HepG2 (cell line): ENCODE measurements around the gene OPA3. TPM values are rescaled to one million over a fixed set of nuclear protein-coding genes. Genes with fewer than 3 reads are reported as not detected.

ENCODE experiments used
- ADNP ChIP-seq: sonication (generic); formaldehyde crosslinking; IDR thresholded peaks from 2 replicates; pipeline ENCODE4 v1.4.0; 2020; ENCODE audit warnings: missing genetic modification reagents
- ARID5B ChIP-seq: IDR thresholded peaks from 2 replicates; pipeline ENCODE4 v1.4.0; 2020; ENCODE audit warnings: mild to moderate bottlenecking, missing genetic modification reagents
- ARNTL ChIP-seq: sonication (generic); formaldehyde crosslinking; IDR thresholded peaks from 2 replicates; pipeline ENCODE4 v1.4.0; 2020; ENCODE audit warnings: mild to moderate bottlenecking, missing genetic modification reagents
- GZF1 ChIP-seq: sonication (generic); formaldehyde crosslinking; IDR thresholded peaks from 2 replicates; pipeline ENCODE4 v1.5.1; 2020; ENCODE audit warnings: mild to moderate bottlenecking, missing genetic modification reagents
- HINFP ChIP-seq: sonication (generic); formaldehyde crosslinking; IDR thresholded peaks from 2 replicates; pipeline ENCODE4 v1.4.0; 2020; ENCODE audit warnings: low read depth, mild to moderate bottlenecking, missing genetic modification reagents
- HMGXB4 ChIP-seq, 2 experiments: sonication (generic) in 1 of 2; formaldehyde crosslinking in 1 of 2; IDR thresholded peaks; 2 replicates each; pipeline versions ENCODE4 v1.4.0 to v1.6.1; 2018 to 2020; ENCODE audit warnings: missing genetic modification reagents in 2 of 2, borderline replicate concordance in 1 of 2, low read depth in 1 of 2, mild to moderate bottlenecking in 1 of 2, missing biosample characterization in 1 of 2
- KLF15 ChIP-seq: sonication (generic); formaldehyde crosslinking; IDR thresholded peaks from 2 replicates; pipeline ENCODE4 v1.8.1; 2023; ENCODE audit warnings: borderline replicate concordance, mild to moderate bottlenecking, inconsistent platforms, missing genetic modification reagents, mixed read lengths
- MIER2 ChIP-seq: IDR thresholded peaks from 2 replicates; pipeline ENCODE4 v1.6.1; 2016; ENCODE audit warnings: missing biosample characterization, missing genetic modification reagents
- MXD4 ChIP-seq: IDR thresholded peaks from 2 replicates; pipeline ENCODE4 v1.6.1; 2016; ENCODE audit warnings: mild to moderate bottlenecking, missing biosample characterization, missing genetic modification reagents
- PHB2 ChIP-seq: fragments of 450-650 bp; IDR thresholded peaks from 2 replicates; pipeline ENCODE4 v1.6.1; 2018; ENCODE audit not compliant: partially characterized antibody
- TFDP1 ChIP-seq: IDR thresholded peaks from 2 replicates; pipeline ENCODE4 v1.6.1; 2016; ENCODE audit warnings: missing compliant biosample characterization, missing genetic modification reagents, borderline replicate concordance
- TMF1 ChIP-seq: sonication (generic); formaldehyde crosslinking; IDR thresholded peaks from 2 replicates; pipeline ENCODE4 v1.8.1; 2022; ENCODE audit warnings: low read depth, missing genetic modification reagents
- U2AF1 ChIP-seq: fragments of 200-400 bp; formaldehyde crosslinking; optimal IDR thresholded peaks from 2 replicates; pipeline ENCODE3; 2017; ENCODE audit warnings: mild to moderate bottlenecking, low read depth, low read length
- ZBTB20 ChIP-seq: sonication (generic); formaldehyde crosslinking; IDR thresholded peaks from 2 replicates; pipeline ENCODE4 v1.8.1; 2023; ENCODE audit warnings: missing genetic modification reagents, low read depth, mild to moderate bottlenecking, borderline replicate concordance
- ZBTB7B ChIP-seq: sonication (generic); formaldehyde crosslinking; IDR thresholded peaks from 2 replicates; pipeline ENCODE4 v1.4.0; 2020; ENCODE audit warnings: missing genetic modification reagents
- ZNF121 ChIP-seq: sonication (generic); formaldehyde crosslinking; IDR thresholded peaks from 2 replicates; pipeline ENCODE4 v1.5.0; 2020; ENCODE audit warnings: mild to moderate bottlenecking, missing genetic modification reagents
- ZNF329 ChIP-seq: sonication (generic); formaldehyde crosslinking; IDR thresholded peaks from 2 replicates; pipeline ENCODE4 v1.9.0; 2021; ENCODE audit warnings: low read depth, mild to moderate bottlenecking, missing genetic modification reagents
- ZNF614 ChIP-seq: IDR thresholded peaks from 2 replicates; pipeline ENCODE4 v1.6.1; 2018; ENCODE audit warnings: missing biosample characterization, missing genetic modification reagents, inconsistent platforms, borderline replicate concordance
- ZNF629 ChIP-seq: sonication (generic); formaldehyde crosslinking; conservative IDR thresholded peaks from 2 replicates; pipeline ENCODE4 v1.5.0; 2020; ENCODE audit warnings: missing genetic modification reagents
- ZNF703 ChIP-seq: sonication (generic); formaldehyde crosslinking; IDR thresholded peaks from 2 replicates; pipeline ENCODE4 v1.5.1; 2020; ENCODE audit warnings: missing genetic modification reagents, mild to moderate bottlenecking, moderate library complexity, borderline replicate concordance
- ZNF776 ChIP-seq: sonication (generic); formaldehyde crosslinking; IDR thresholded peaks from 2 replicates; pipeline ENCODE4 v1.4.0; 2020; ENCODE audit warnings: mild to moderate bottlenecking, missing genetic modification reagents
- ZNF83 ChIP-seq: sonication (generic); formaldehyde crosslinking; IDR thresholded peaks from 2 replicates; pipeline ENCODE4 v1.4.0; 2020; ENCODE audit warnings: missing genetic modification reagents, mild to moderate bottlenecking, borderline replicate concordance
- polyA plus RNA-seq, 8 experiments: library from polyadenylated mRNA; depleted of rRNA in 3 of 8; stranded (reverse) in 7 of 8; unstranded in 1 of 8; fragments of >200 nt; fragmentation: Illumina TruSeq in 4 of 8; extraction: Trizol in 4 of 8; gene quantifications; 2 replicates each; pipeline versions ENCODE4 v1.2.1 to v1.2.3, GENCODE V29; 2011 to 2016; ENCODE audit warnings: low read depth in 4 of 8, missing spikeins in 1 of 8, mixed read lengths in 1 of 8; ENCODE audit not compliant: insufficient read depth in 1 of 8
- total RNA-seq, 5 experiments: library from RNA; depleted of rRNA; stranded (reverse); fragments of >200 nt; fragmentation: Illumina TruSeq; extraction: Trizol; gene quantifications; 2 replicates each; pipeline ENCODE4 v1.2.3, GENCODE V29; 2016; ENCODE audit warnings: low read depth in 1 of 5

The OPA3 gene
- total and polyA plus RNA-seq, 2 of the 13 experiments (the other 11 are each of a cell fraction or from before 2014, with no cell fraction given): 8.3 to 17.7 TPM

GRCh38 chr19:45591004-45591637, 6.5 kb upstream of the OPA3 start (continued):
- TF ChIP-seq TMF1 (CRISPR knock-in tag): peak; percentile 59; the same call in 1 of the 2 replicates
- peak; percentile 89 for TF ChIP-seq MIER2
- no peak for TF ChIP-seq PHB2
- TF ChIP-seq ZNF121 (CRISPR knock-in tag): no peak
- peak; percentile 74 for TF ChIP-seq ARID5B
- no peak for TF ChIP-seq HINFP (CRISPR knock-in tag)
- no peak for TF ChIP-seq ZNF629 (CRISPR knock-in tag)
- no peak for TF ChIP-seq GZF1 (CRISPR knock-in tag)
- peak; percentile 98 for TF ChIP-seq TFDP1 (CRISPR knock-in tag)
- TF ChIP-seq ZNF329 (CRISPR knock-in tag): peak; percentile 81; the same call in 1 of the 2 replicates
- TF ChIP-seq ADNP: no peak
- peak; percentile 78; the same call in 1 of the 2 replicates for TF ChIP-seq ZNF614 (CRISPR knock-in tag)
- peak; percentile 88 for TF ChIP-seq ZBTB7B (CRISPR knock-in tag)
- no peak for TF ChIP-seq ZNF83 (CRISPR knock-in tag)
- peak; percentile 87 to 98 for TF ChIP-seq HMGXB4 (CRISPR knock-in tag; IDR thresholded peaks at IDR 0.05; ENCODE audit: borderline replicate concordance in 1 of 2, low read depth in 1 of 2)
- TF ChIP-seq U2AF1: no peak
- TF ChIP-seq KLF15: no peak
- TF ChIP-seq ZNF776 (CRISPR knock-in tag): 0 out of 2 replicates have a peak, but pooled peaks have one; percentile 43
- TF ChIP-seq MXD4 (CRISPR knock-in tag): peak; percentile 87
- peak; percentile 47; the same call in 1 of the 2 replicates for TF ChIP-seq ZBTB20
- 0 out of 2 replicates have a peak, but pooled peaks have one; percentile 35 for TF ChIP-seq ARNTL (CRISPR knock-in tag)
- TF ChIP-seq ZNF703 (CRISPR knock-in tag): no peak
